SJSA1 (cell line): ENCODE data around the gene CAVIN2. TPM values are rescaled to one million over a fixed set of nuclear protein-coding genes. Genes with fewer than 3 reads are reported as not detected.
A peak's percentile ranks its signal among the peaks of the same experiment; 100 is the strongest.

Experiments
- DNase-seq, 2 experiments: peaks; one replicate each; pipeline ENCODE4 v3.0.0-alpha.2; 2015 to 2020; ENCODE audit warnings: low spot score in 2 of 2, low read depth in 1 of 2
- H3K27ac ChIP-seq: fragments of 250-450 bp; sonication (Bioruptor Pico); 2 replicates; pipeline ENCODE4 v1.5.1; 2020; ENCODE audit warnings: mild to moderate bottlenecking, moderate library complexity
- H3K27me3 ChIP-seq: fragments of 250-450 bp; sonication (Bioruptor Pico); replicated peaks from 2 replicates; pipeline ENCODE4 v1.5.1; 2020; ENCODE audit warnings: mild to moderate bottlenecking, moderate library complexity
- H3K36me3 ChIP-seq: fragments of 250-450 bp; sonication (Bioruptor Pico); 2 replicates; pipeline ENCODE4 v1.5.1; 2020; ENCODE audit warnings: mild to moderate bottlenecking
- H3K4me1 ChIP-seq: fragments of 250-450 bp; sonication (Bioruptor Pico); replicated peaks from 2 replicates; pipeline ENCODE4 v1.6.1; 2021; ENCODE audit warnings: mild to moderate bottlenecking
- H3K4me3 ChIP-seq: fragments of 250-450 bp; sonication (Bioruptor Pico); 2 replicates; pipeline ENCODE4 v1.5.1; 2020; ENCODE audit warnings: mild to moderate bottlenecking
- H3K9me3 ChIP-seq: fragments of 250-450 bp; sonication (Bioruptor Pico); replicated peaks from 2 replicates; pipeline ENCODE4 v1.5.1; 2020; ENCODE audit warnings: mild to moderate bottlenecking
- total RNA-seq: library from RNA; depleted of rRNA; stranded (reverse); fragments of >200 nt; shearing (Covaris generic); gene quantifications from 2 replicates; pipeline ENCODE4 v1.2.3, GENCODE V29; 2014; rRNA removed

The CAVIN2 gene, protein sequence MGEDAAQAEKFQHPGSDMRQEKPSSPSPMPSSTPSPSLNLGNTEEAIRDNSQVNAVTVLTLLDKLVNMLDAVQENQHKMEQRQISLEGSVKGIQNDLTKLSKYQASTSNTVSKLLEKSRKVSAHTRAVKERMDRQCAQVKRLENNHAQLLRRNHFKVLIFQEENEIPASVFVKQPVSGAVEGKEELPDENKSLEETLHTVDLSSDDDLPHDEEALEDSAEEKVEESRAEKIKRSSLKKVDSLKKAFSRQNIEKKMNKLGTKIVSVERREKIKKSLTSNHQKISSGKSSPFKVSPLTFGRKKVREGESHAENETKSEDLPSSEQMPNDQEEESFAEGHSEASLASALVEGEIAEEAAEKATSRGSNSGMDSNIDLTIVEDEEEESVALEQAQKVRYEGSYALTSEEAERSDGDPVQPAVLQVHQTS
- 26.4 and 28.1 TPM in 2 replicates for total RNA-seq

DNA sequence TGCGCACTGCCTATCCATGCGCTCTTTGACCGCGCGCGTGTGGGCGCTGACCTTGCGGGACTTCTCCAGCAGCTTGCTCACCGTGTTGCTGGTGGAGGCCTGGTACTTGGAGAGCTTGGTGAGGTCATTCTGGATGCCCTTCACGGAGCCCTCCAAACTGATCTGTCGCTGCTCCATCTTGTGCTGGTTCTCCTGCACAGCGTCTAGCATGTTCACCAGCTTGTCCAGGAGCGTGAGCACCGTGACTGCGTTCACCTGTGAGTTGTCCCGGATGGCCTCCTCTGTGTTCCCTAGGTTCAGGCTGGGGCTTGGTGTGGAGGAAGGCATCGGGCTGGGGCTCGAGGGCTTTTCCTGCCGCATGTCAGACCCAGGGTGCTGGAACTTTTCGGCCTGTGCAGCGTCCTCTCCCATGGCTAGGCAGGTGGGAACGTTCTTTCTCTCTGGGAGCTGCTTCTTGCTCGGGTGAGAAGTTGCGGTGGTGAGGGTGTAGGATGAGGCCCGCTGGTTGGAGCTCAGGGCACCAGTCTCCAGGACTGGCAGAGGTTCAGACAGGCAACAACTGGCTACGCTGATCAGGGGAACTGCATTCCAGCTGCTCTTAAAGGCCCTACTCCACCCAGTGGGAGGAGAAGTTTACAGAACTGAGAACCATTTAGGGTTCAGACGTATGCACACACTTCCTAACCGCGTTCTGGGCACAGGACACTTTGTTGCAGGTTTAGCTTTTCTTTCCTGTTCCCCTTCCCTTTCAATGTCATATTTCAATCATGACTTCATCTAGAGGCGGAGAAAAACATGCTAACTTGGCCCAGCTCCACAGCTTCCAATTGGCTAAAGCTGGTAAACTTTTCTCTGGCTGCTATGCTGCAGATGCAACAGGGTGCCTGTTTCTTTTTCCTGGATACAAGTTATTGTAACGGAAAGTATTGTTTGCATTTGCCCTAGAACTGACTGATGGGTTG is at the start of gene CAVIN2:
TSS of gene CAVIN2 (minus strand) at position 574 of the 962 bp plus-strand sequence. CDS start at position 411, 163 bp downstream.
- peak within 1 kb of the TSS; percentile 72 for H3K27ac ChIP-seq
- H3K27me3 ChIP-seq: no peaks in the 10 kb centered on the region
- H3K4me3 ChIP-seq: peak within 1 kb of the TSS; percentile 34
- no peaks in the 10 kb centered on the region for H3K9me3 ChIP-seq
- H3K4me1 ChIP-seq: peaks cover 39% of the 10 kb centered on the region
- peaks cover 7% of the 10 kb centered on the region; the same call in 1 of the 2 replicates for H3K36me3 ChIP-seq
- peak; percentile 79 to 90 for DNase-seq

DNA sequence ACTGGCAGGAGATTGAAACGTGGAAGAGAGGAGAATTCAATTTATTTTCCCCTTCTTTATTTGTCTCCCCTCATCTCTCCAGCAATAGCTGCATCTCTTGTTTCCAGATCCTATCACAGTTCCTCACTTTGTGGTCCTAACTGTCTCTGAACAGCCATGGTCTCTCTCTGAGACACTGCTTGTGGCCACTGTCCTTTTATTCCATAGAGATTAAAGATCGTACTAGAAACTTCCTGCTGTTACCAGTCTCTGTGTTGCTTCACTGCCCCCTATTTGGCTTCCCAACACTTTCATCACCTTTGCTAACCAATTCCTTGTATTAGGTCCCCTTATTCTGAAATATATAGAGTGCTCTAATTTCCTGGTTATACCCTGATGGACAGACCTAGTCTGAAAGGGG is 48.9 kb upstream of the CAVIN2 start:
- Histone ChIP-seq H3K9me3 (no peaks in the 10 kb centered on the region; the same call in 1 of the 2 replicates), H3K27ac (peak overlapping the region; percentile 80), H3K4me1 (peaks cover 48% of the 10 kb centered on the region), H3K36me3 (no peaks in the 10 kb centered on the region), H3K4me3 (no peak overlapping the region), H3K27me3 (no peaks in the 10 kb centered on the region)
- DNase-seq: no peak

DNA sequence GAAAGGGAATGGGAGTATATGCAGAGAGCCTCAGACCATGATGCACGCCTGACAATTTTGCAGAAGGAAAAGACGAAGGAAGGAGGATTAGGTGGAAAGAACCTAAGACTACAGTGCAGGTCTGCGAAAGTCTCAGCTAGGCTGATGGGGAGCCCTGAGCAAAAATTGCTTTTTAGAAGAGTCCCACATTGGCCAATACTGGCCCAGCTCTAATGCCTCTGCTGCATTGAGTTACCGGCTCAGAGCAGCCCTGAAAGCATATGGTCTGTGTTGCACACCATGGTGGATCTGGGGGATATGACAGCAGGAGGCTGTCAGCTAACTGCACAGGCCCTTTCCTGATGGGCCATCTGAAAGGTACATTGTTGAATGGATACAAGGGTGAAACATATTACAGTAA is 48.3 kb upstream of the CAVIN2 start:
- DNase-seq: no peak
- Histone ChIP-seq H3K27ac (peak overlapping the region; percentile 80), H3K27me3 (no peaks in the 10 kb centered on the region), H3K9me3 (no peaks in the 10 kb centered on the region; the same call in 1 of the 2 replicates), H3K36me3 (no peaks in the 10 kb centered on the region), H3K4me1 (peaks cover 46% of the 10 kb centered on the region), H3K4me3 (no peak overlapping the region)

DNA sequence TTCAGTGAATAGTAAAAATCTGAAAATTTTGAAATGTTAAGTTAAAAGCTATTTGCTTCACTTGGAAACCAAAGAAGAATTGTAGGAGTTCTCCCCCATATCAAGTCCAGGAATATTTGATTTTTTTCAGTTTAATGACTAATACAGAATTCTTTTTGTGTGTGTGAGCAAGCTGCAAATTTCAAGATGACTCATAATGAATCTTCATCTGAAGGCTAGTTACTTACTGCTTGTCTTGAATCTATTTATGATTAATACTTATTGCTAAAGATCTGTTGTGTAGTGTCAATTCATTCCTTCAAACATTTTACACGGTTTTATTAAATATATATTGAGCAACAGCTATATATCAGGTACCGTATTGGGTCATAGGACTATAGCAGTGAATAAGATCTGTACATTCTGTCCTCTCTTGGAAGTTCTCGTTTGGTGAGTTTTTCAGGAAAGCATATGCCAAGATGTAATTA is 47.8 kb upstream of the CAVIN2 start:
- peak in 1 of 2 experiments; percentile 66 for DNase-seq
- no peaks in the 10 kb centered on the region for H3K9me3 ChIP-seq
- no peak overlapping the region for H3K4me3 ChIP-seq

DNA sequence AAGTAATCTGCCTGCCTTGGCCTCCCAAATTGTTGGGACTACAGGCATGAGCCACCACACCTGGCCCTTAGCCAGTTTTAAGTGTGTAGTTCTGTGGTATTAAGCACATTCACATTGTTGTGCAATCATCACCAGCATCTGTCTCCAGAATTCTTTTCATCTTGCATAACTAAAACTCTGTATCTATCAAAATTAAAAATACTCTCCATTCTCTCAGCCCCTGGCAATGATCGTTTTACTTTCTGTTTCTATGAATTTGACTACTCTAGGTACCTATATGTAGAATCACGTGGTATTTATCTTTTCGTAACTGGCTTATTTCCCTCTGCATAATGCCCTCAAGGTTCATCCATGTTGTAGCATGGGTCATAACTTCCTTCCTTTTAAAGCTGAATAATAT is 45.5 kb upstream of the CAVIN2 start:
- no peaks in the 10 kb centered on the region for H3K9me3 ChIP-seq
- H3K4me3 ChIP-seq: no peak overlapping the region
- peaks cover 34% of the 10 kb centered on the region for H3K4me1 ChIP-seq
- H3K27me3 ChIP-seq: no peaks in the 10 kb centered on the region
- no peak for DNase-seq
- no peak overlapping the region for H3K27ac ChIP-seq
- H3K36me3 ChIP-seq: no peaks in the 10 kb centered on the region

More for the DNA sequence above, 47.8 kb upstream of the CAVIN2 start:
- Histone ChIP-seq H3K27ac (peak overlapping the region; percentile 80), H3K27me3 (no peaks in the 10 kb centered on the region), H3K4me1 (peaks cover 41% of the 10 kb centered on the region), H3K36me3 (no peaks in the 10 kb centered on the region)

DNA sequence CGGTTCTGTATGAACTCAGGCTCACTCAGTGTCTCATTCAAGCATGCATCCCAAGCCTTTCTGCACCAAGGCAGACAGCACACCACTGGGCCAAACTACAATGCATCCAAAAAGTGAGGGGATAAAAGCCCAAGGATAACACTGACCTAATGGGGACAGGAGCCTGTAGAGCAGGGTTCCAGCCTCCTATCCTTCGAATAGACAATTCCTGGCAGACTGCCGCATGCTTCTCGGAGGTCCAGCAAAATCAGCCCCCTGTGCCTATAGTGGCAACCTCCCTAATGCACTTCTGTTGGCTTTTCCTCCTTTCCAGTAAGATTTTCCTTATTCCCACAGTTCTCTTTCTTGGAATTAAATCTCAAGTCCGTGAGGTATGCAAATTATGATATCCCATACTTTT is 44.8 kb upstream of the CAVIN2 start:
- H3K27me3 ChIP-seq: no peaks in the 10 kb centered on the region
- DNase-seq: no peak
- no peak overlapping the region for H3K4me3 ChIP-seq
- no peaks in the 10 kb centered on the region for H3K36me3 ChIP-seq
- H3K4me1 ChIP-seq: peaks cover 31% of the 10 kb centered on the region
- no peaks in the 10 kb centered on the region for H3K9me3 ChIP-seq
- H3K27ac ChIP-seq: no peak overlapping the region

DNA sequence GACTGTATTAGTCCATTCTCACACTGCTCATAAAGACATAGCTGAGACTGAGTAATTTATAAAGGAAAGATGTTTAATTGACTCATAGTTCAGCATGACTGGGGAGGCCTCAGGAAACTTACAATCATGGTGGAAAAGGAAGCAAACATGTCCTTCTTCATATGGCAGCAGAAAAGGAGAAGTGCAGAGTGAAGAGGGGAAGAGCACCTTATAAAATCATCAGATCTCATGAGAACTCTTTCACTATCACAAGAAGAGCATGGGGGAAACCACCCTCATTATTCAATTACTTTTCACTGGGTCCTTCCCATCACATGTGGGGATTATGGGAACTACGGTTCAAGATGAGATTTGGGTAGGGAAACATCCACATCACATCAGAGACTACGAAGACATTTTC is 43.0 kb upstream of the CAVIN2 start:
- no peak for DNase-seq
- Histone ChIP-seq H3K36me3 (no peaks in the 10 kb centered on the region), H3K4me3 (no peak overlapping the region), H3K4me1 (peaks cover 16% of the 10 kb centered on the region), H3K27me3 (no peaks in the 10 kb centered on the region), H3K27ac (no peak overlapping the region), H3K9me3 (no peaks in the 10 kb centered on the region)

DNA sequence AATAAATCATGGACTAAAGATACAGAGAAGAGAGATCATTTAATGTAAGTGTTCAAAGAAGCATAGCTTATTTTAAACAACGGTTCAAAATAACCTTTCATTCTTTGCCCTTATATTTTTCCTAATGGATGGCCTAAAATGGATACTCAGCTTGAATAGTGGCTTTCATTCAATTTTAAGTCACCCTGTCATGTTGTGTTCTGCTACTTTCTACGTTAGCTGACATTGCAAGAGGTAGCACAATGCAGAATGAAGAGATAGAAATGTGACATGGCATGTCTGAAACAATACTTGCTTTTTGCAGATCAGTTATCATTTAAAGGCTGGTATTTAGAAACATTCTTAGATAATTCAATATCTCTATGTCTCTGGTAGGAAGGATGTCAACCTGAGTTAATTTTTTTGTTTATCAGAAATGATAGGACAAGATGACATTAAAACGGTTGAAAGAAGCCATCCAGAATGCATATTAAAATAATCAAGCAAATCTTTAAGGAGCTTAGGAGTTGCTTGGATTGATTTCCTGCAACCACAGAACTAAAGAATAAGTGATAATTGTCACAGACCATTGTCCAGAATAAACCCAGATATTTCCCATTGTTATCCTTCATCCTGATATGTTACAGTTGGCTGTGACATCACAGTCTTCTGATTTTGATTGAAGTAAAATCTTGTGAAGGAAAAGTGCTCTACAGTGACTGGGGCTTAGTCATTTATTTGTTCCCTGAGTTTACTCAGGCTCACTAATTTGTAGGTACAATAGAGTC is 41.7 kb upstream of the CAVIN2 start:
- Histone ChIP-seq H3K4me1 (peaks cover 3% of the 10 kb centered on the region), H3K9me3 (no peaks in the 10 kb centered on the region), H3K36me3 (no peaks in the 10 kb centered on the region), H3K4me3 (no peak overlapping the region), H3K27ac (no peak overlapping the region), H3K27me3 (no peaks in the 10 kb centered on the region)
- DNase-seq: no peak

DNA sequence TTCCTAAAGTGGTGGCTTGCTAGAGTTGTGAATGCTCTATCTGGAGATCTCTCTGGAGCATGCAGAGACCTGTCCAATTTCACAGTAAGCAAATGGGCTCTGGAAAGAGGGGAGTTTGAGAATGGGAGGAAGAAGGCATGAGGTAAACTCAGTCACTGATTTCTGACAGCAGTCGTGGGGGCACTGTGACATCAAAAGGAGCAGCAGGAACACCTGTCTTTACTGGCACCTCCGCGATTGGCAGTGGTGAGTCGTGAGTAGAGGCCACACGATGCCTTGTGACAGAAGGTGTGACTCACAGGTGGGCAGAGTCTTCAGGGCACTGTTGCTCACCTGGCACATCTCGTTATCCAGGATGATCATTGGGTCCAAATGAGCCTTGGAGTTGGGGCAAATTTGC is 38.8 kb upstream of the CAVIN2 start:
- Histone ChIP-seq H3K4me3 (no peak overlapping the region), H3K27me3 (no peaks in the 10 kb centered on the region), H3K36me3 (no peaks in the 10 kb centered on the region), H3K9me3 (no peaks in the 10 kb centered on the region), H3K27ac (no peak overlapping the region), H3K4me1 (no peaks in the 10 kb centered on the region)
- no peak for DNase-seq

DNA sequence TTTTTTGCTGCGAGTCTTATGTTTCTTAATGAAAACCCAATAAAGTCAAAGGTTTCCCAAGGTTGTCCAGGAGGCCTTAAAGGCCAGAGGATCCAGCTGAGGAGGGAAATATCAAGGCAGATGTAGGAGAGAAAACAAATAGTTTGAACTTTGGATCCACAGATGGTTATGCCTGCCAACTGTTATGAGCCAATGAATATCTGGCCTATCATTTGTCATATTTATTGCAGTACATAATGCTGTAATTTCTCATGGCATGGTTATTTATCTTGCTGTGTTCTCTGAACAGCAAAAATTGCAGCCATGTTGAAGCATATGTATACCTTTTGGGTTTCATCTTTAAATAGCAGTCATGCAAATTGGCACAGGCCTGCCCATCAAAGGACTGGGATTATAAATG is 38.2 kb upstream of the CAVIN2 start:
- no peak overlapping the region for H3K4me3 ChIP-seq
- no peaks in the 10 kb centered on the region for H3K27me3 ChIP-seq
- H3K36me3 ChIP-seq: no peaks in the 10 kb centered on the region
- no peak overlapping the region for H3K27ac ChIP-seq
- H3K4me1 ChIP-seq: no peaks in the 10 kb centered on the region
- DNase-seq: no peak
- H3K9me3 ChIP-seq: no peaks in the 10 kb centered on the region

DNA sequence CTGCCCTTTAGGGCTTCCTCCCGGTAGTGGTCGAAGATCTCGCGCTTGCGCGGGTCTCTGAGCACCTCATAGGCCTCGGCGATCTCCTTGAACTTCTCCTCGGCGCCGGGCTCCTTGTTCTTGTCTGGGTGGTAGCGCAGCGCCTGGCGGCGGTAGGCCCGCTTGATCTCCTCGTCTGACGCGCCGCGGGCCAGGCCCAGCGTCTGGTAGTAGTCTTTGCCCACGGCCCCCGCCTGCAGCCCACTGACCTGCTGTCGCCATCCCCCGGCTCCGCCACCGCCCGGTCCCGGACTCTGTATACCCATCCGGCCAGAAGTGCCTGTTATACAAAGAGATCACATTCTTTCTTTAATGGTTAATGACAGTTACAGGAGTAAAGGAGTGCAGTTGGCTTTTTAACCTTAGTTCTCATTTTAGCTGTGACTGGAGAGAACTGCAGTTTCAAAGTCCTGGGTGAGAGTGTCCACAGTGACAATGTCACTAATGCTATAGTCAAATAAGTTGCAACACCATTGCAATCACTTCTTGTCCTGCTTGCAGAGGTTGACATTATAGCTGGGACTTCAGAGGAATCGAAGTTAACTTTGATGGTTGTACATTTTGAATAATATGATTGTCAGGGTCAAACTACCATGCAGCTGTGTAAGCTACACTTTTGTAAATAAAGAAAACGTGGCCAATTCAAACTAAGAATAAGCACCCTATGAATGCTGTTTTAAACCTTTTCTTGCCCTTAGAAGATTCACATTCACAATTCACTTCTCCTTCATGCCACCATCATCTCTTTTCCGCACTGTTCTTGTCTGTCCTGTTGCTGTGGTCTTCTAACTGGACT is 35.3 kb upstream of the CAVIN2 start:
- Histone ChIP-seq H3K27me3 (no peaks in the 10 kb centered on the region), H3K36me3 (no peaks in the 10 kb centered on the region), H3K9me3 (no peaks in the 10 kb centered on the region), H3K4me3 (no peak overlapping the region), H3K4me1 (peaks cover 14% of the 10 kb centered on the region), H3K27ac (no peak overlapping the region)
- no peak for DNase-seq

DNA sequence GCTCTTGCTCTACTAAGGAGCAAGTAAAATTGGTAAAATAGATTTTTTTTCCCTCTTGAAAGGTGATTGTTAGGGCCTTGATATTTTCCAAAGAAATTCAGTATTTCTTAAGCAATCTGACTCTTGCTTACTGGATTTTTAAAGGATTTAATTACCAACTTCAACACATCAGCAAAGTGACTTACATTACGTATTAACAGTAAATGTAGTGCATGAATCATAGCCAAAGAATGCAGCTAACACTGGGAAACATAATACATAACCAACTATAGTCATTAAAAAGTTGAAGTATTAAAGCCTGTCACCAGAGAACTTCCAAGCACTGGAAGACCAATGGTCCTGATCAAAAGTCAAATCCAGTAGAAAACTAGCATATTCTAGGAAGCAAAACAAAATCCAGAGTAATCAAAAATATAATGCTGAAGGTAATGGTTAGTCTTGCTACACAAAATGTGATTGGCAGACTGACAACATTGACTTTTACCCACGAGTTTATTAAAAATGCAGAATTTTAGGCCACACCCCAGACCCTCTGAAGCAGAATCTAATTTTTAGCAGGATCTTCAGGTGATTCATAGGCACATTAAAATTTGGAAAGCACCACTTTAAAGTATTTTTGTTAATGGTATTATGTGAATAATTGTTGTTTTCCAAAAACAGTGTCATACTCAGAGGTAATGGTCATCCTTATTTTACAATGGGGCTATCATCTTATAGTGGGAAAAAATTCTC is 31.8 kb upstream of the CAVIN2 start:
- Histone ChIP-seq H3K27ac (peak overlapping the region; percentile 56), H3K4me1 (peaks cover 14% of the 10 kb centered on the region), H3K27me3 (no peaks in the 10 kb centered on the region), H3K4me3 (no peak overlapping the region), H3K36me3 (no peaks in the 10 kb centered on the region), H3K9me3 (no peaks in the 10 kb centered on the region)
- DNase-seq: peak in 1 of 2 experiments; percentile 65
